ENCODE measurements around the gene TMEM245. TPM values are rescaled to one million over a fixed set of nuclear protein-coding genes. Genes with fewer than 3 reads are reported as not detected.

Gene TMEM245
- total RNA-seq, 1 experiment from 2014 or later = 59.8 TPM

- peaks cover 4% of the 10 kb centered on the region for H3K36me3 ChIP-seq (ENCODE audit: insufficient read depth, low read length, poor library complexity, severe bottlenecking)
- no peak overlapping the region for H3K4me3 ChIP-seq (ENCODE audit: low read depth, low read length, poor library complexity, severe bottlenecking)
- intact Hi-C loops (cut with micrococcal nuclease; ENCODE audit: unreplicated experiment) = no loop called here
- no peaks in the 10 kb centered on the region for H3K4me1 ChIP-seq (ENCODE audit: insufficient read depth, low read length, poor library complexity, severe bottlenecking)
- POLR2A ChIA-PET (ENCODE audit: low non-redundant PET) = no interaction called here
- H3K9me3 ChIP-seq (ENCODE audit: low read depth, low read length, poor library complexity, severe bottlenecking) = no peaks in the 10 kb centered on the region
- no TSS peak for BruUV-seq (replicated peaks)
- no peak for DNase-seq (ENCODE audit: low spot score)
- H3K27me3 ChIP-seq (replicated peaks; ENCODE audit: insufficient read depth, low read depth, low read length, poor library complexity) = no peaks in the 10 kb centered on the region
- TF ChIP-seq EZH2 (IDR thresholded peaks at IDR 0.05; ENCODE audit: borderline replicate concordance, low read depth, low read length, poor library complexity, severe bottlenecking) = no peak
- H3K27ac ChIP-seq (ENCODE audit: low read depth, low read length, poor library complexity, severe bottlenecking) = no peak overlapping the region
- CTCF ChIA-PET = no interaction called here
Measured at GRCh38 chr9:108980893-108981292, 138.9 kb downstream of the TMEM245 start.

GRCh38 chr9:108978205-108978604 lies 141.5 kb downstream of the TMEM245 start:
- no peak overlapping the region for H3K4me3 ChIP-seq (ENCODE audit: low read depth, low read length, poor library complexity, severe bottlenecking)
- no TSS peak for BruUV-seq (replicated peaks)
- peaks cover 6% of the 10 kb centered on the region for H3K4me1 ChIP-seq (ENCODE audit: insufficient read depth, low read length, poor library complexity, severe bottlenecking)
- H3K27ac ChIP-seq (ENCODE audit: low read depth, low read length, poor library complexity, severe bottlenecking) = no peak overlapping the region
- CTCF ChIA-PET = no interaction called here
- H3K36me3 ChIP-seq (ENCODE audit: insufficient read depth, low read length, poor library complexity, severe bottlenecking) = peaks cover 3% of the 10 kb centered on the region
- TF ChIP-seq EZH2 (IDR thresholded peaks at IDR 0.05; ENCODE audit: borderline replicate concordance, low read depth, low read length, poor library complexity, severe bottlenecking) (no peak), CTCF (conservative IDR thresholded peaks at IDR 0.05; ENCODE audit: low read depth, low read length) (no peak)
- intact Hi-C loops (cut with micrococcal nuclease; ENCODE audit: unreplicated experiment) = no loop called here
- H3K9me3 ChIP-seq (ENCODE audit: low read depth, low read length, poor library complexity, severe bottlenecking) = no peaks in the 10 kb centered on the region
- DNase-seq (ENCODE audit: low spot score) = no peak
- H3K27me3 ChIP-seq (replicated peaks; ENCODE audit: insufficient read depth, low read depth, low read length, poor library complexity) = no peaks in the 10 kb centered on the region
- POLR2A ChIA-PET (ENCODE audit: low non-redundant PET) = no interaction called here

- no peak overlapping the region for H3K4me3 ChIP-seq (ENCODE audit: low read depth, low read length, poor library complexity, severe bottlenecking)
- TF ChIP-seq CTCF (conservative IDR thresholded peaks at IDR 0.05; ENCODE audit: low read depth, low read length) (no peak), EZH2 (IDR thresholded peaks at IDR 0.05; ENCODE audit: borderline replicate concordance, low read depth, low read length, poor library complexity, severe bottlenecking) (no peak)
- peaks cover 14% of the 10 kb centered on the region for H3K36me3 ChIP-seq (ENCODE audit: insufficient read depth, low read length, poor library complexity, severe bottlenecking)
- no peak for DNase-seq (ENCODE audit: low spot score)
- no TSS peak for BruUV-seq (replicated peaks)
- H3K4me1 ChIP-seq (ENCODE audit: insufficient read depth, low read length, poor library complexity, severe bottlenecking) = peaks cover 14% of the 10 kb centered on the region
- CTCF ChIA-PET = no interaction called here
- POLR2A ChIA-PET (ENCODE audit: low non-redundant PET) = no interaction called here
- H3K27me3 ChIP-seq (replicated peaks; ENCODE audit: insufficient read depth, low read depth, low read length, poor library complexity) = no peaks in the 10 kb centered on the region
- H3K27ac ChIP-seq (ENCODE audit: low read depth, low read length, poor library complexity, severe bottlenecking) = no peak overlapping the region
- intact Hi-C loops (cut with micrococcal nuclease; ENCODE audit: unreplicated experiment) = no loop called here
- H3K9me3 ChIP-seq (ENCODE audit: low read depth, low read length, poor library complexity, severe bottlenecking) = no peaks in the 10 kb centered on the region
Measured at GRCh38 chr9:108973895-108974294, 145.9 kb downstream of the TMEM245 start.

- H3K4me3 ChIP-seq (ENCODE audit: low read depth, low read length, poor library complexity, severe bottlenecking) = no peak overlapping the region
- H3K4me1 ChIP-seq (ENCODE audit: insufficient read depth, low read length, poor library complexity, severe bottlenecking) = peaks cover 14% of the 10 kb centered on the region
- H3K27me3 ChIP-seq (replicated peaks; ENCODE audit: insufficient read depth, low read depth, low read length, poor library complexity) = no peaks in the 10 kb centered on the region
- POLR2A ChIA-PET (ENCODE audit: low non-redundant PET) = no interaction called here
- intact Hi-C loops (cut with micrococcal nuclease; ENCODE audit: unreplicated experiment) = no loop called here
- H3K9me3 ChIP-seq (ENCODE audit: low read depth, low read length, poor library complexity, severe bottlenecking) = no peaks in the 10 kb centered on the region
- CTCF ChIA-PET = no interaction called here
- H3K27ac ChIP-seq (ENCODE audit: low read depth, low read length, poor library complexity, severe bottlenecking) = peak overlapping the region; percentile 22
- DNase-seq (ENCODE audit: low spot score) = peak; percentile 27
- no TSS peak for BruUV-seq (replicated peaks)
- TF ChIP-seq EZH2 (IDR thresholded peaks at IDR 0.05; ENCODE audit: borderline replicate concordance, low read depth, low read length, poor library complexity, severe bottlenecking) (no peak), CTCF (conservative IDR thresholded peaks at IDR 0.05; ENCODE audit: low read depth, low read length) (no peak)
- peaks cover 14% of the 10 kb centered on the region for H3K36me3 ChIP-seq (ENCODE audit: insufficient read depth, low read length, poor library complexity, severe bottlenecking)
Measured at GRCh38 chr9:108972626-108973209, 147.0 kb downstream of the TMEM245 start.
